MCF 10A (cell line): ENCODE data around the gene C19orf12. TPM values are rescaled to one million over a fixed set of nuclear protein-coding genes. Genes with fewer than 3 reads are reported as not detected.

ENCODE experiments used
- BruUV-seq: library from RNA; stranded (reverse); fragments of 400-500 nt; replicated peaks from 2 replicates; lab custom pipeline; 2021; lab: Mats Ljungman, UMichigan
- CTCF ChIA-PET: fragments of 300-600 bp; sonication (Branson Sonifier 250); formaldehyde crosslinking; extraction: SDS; loops from one replicate; lab custom pipeline; 2021; ENCODE audit warnings: antibody characterized with exemption, inconsistent platforms; lab: Yijun Ruan, JAX
- POLR2A ChIA-PET: fragments of 300-600, 350-650 bp; sonication (Branson Sonifier 250); formaldehyde crosslinking; extraction: SDS; loops from one replicate; lab custom pipeline; 2020; ENCODE audit warnings: antibody characterized with exemption, inconsistent platforms; lab: Yijun Ruan, JAX
- DNase-seq: peaks from one replicate; pipeline ENCODE4 v3.0.0-alpha.2; 2018; ENCODE audit not compliant: unreplicated experiment
- H3K27ac Mint-ChIP-seq: one replicate; pipeline ENCODE4 v1.8.0; 2022; ENCODE audit warnings: mild to moderate bottlenecking, low read depth, mixed read lengths; ENCODE audit not compliant: unreplicated experiment
- H3K27me3 Mint-ChIP-seq: one replicate; pipeline ENCODE4 v1.8.0; 2022; ENCODE audit warnings: mixed read lengths; ENCODE audit not compliant: insufficient read depth, unreplicated experiment
- H3K36me3 Mint-ChIP-seq: one replicate; pipeline ENCODE4 v1.8.0; 2022; ENCODE audit warnings: mild to moderate bottlenecking, moderate library complexity, mixed read lengths; ENCODE audit not compliant: insufficient read depth, unreplicated experiment
- H3K4me1 Mint-ChIP-seq: one replicate; pipeline ENCODE4 v1.8.0; 2022; ENCODE audit warnings: mixed read lengths; ENCODE audit not compliant: insufficient read depth, unreplicated experiment
- H3K4me3 Mint-ChIP-seq: one replicate; pipeline ENCODE4 v1.8.0; 2022; ENCODE audit warnings: mild to moderate bottlenecking, moderate library complexity, mixed read lengths; ENCODE audit not compliant: unreplicated experiment
- H3K9me3 Mint-ChIP-seq: one replicate; pipeline ENCODE4 v1.8.0; 2022; ENCODE audit warnings: mixed read lengths; ENCODE audit not compliant: unreplicated experiment
- intact Hi-C: fragments of 100-400 bp; cut with micrococcal nuclease; formaldehyde crosslinking; loops from 2 replicates; pipeline ENCODE4 v1.14.1; 2022
- total RNA-seq: library from RNA; stranded (reverse); gene quantifications from 2 replicates; pipeline ENCODE4 v1.2.3, GENCODE V29; 2022
- TF ChIP-seq, protein P1 (sequence below): fragments of 200-600 bp; IDR thresholded peaks from one replicate; pipeline ENCODE4 v1.8.0; 2022; ENCODE audit warnings: antibody characterized with exemption, mild to moderate bottlenecking; ENCODE audit not compliant: unreplicated experiment

The C19orf12 gene
- total RNA-seq, 1 experiment from 2014 or later = 21.6 TPM

DNA sequence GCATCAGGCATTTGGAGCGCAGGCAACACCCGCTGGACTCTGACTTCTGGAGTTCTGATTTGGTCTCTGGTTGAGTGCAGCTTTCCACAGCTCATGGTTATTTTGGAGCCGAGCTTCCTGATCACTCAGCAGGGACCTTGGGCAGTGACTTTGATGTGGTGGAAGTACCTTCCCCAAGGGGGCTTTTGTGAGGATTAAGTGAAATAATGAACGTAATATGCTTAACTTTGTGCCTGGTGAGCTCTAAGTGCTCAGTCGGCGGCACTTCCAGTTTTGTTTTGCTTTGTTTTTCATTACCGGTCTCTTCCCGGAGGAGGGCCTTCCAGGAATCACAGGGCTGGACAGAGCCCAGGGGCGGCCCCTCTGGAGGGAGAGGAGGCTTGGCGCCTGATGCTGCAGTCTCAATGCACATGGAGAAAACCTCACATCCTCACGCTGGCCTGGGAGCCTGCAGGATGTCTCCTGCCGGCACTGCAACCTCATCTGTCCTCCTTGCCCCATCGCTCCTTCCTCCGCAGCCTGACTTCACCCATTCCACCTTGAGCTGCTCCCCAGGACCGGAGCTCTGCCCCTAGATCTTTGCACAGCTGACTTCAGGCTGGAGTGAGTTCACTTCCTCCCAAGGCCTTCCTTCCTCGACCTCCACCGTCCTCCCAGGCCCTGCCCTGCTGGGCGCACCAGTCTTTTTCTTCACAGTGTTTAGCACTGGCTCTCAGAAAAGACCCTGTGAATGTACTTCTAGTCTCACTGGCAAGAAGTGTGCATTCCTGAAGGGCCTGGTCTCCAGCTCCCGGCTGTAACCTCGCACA, 48.3 kb downstream of the C19orf12 start:
- H3K4me1 Mint-ChIP-seq = peaks cover 24% of the 10 kb centered on the region
- no peaks in the 10 kb centered on the region for H3K9me3 Mint-ChIP-seq
- no TSS peak for BruUV-seq
- TF ChIP-seq, protein P1, sequence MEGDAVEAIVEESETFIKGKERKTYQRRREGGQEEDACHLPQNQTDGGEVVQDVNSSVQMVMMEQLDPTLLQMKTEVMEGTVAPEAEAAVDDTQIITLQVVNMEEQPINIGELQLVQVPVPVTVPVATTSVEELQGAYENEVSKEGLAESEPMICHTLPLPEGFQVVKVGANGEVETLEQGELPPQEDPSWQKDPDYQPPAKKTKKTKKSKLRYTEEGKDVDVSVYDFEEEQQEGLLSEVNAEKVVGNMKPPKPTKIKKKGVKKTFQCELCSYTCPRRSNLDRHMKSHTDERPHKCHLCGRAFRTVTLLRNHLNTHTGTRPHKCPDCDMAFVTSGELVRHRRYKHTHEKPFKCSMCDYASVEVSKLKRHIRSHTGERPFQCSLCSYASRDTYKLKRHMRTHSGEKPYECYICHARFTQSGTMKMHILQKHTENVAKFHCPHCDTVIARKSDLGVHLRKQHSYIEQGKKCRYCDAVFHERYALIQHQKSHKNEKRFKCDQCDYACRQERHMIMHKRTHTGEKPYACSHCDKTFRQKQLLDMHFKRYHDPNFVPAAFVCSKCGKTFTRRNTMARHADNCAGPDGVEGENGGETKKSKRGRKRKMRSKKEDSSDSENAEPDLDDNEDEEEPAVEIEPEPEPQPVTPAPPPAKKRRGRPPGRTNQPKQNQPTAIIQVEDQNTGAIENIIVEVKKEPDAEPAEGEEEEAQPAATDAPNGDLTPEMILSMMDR = no peak
- no peak for DNase-seq
- intact Hi-C loops = no loop called here
- no peaks in the 10 kb centered on the region for H3K27me3 Mint-ChIP-seq
- peaks cover 10% of the 10 kb centered on the region for H3K36me3 Mint-ChIP-seq
- ChIA-PET CTCF (interaction anchor here (0.6 to 1.4 kb wide), 4 partner anchors 50 to 482 kb away, joined by 3 to 9 read pairs (median 4); no protein-coding TSS in a partner anchor), POLR2A (interaction anchor here (1.3 kb wide), 1 partner anchor 21 kb away, joined by 3 read pairs; no protein-coding TSS in a partner anchor)
- no peak overlapping the region for H3K27ac Mint-ChIP-seq
- H3K4me3 Mint-ChIP-seq = peak overlapping the region; percentile 76

- TF ChIP-seq, protein P1 = no peak
- CTCF ChIA-PET = interaction anchor here (0.6 to 1.3 kb wide), 3 partner anchors 20 to 193 kb away, joined by 3 read pairs; no protein-coding TSS in a partner anchor
- Mint-ChIP-seq H3K4me3 (peak overlapping the region; percentile 76), H3K36me3 (peaks cover 5% of the 10 kb centered on the region), H3K4me1 (peaks cover 17% of the 10 kb centered on the region), H3K9me3 (no peaks in the 10 kb centered on the region), H3K27me3 (no peaks in the 10 kb centered on the region), H3K27ac (no peak overlapping the region)
- BruUV-seq = no TSS peak
- POLR2A ChIA-PET = interaction anchor here (0.8 to 1.3 kb wide), 3 partner anchors 20 to 49 kb away, joined by 3 read pairs; partner anchors contain the start of gene C19orf12
- intact Hi-C loops = loop anchor here (2.0 kb wide), 3 partner anchors 21 to 59 kb away; partner anchors contain the start of gene POP4
- peak; percentile 36 for DNase-seq
These were observed 49.1 kb downstream of the C19orf12 start for GRCh38 chr19:29665826-29666577.

DNA sequence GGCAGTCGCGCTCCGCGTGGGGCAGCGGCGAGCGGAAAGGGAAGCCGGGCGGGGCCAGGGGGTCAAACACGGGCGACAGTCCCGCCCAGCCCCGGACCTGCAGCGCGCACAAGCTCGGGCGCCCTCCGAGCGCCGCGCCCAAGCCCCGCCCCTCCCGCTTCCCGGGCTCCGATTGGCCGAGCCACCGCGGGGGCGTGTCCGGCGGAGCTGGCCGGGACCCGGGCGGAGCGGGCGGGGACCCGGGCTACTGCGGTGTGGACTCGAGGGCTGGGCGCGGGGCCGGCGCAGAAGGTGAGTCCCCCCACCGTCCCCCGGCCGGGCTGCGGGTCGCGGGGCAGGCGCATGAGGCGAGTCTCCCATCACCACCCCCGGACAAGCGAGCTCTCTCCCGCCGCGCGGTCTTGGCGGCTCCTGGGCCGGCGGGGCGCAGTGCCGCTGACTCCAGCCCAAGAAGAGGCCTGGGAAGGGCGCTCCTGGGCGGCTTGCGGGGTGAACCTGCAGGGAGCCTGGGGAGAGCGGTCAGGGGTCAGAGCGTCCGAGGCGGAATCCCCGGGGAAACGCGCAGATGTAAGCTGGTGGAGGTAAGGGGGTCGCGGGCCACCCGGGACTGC, 49.7 kb downstream of the C19orf12 start, which contains the start of gene PLEKHF1:
PLEKHF1 (plus strand) TSS at position 247 of the 611 bp plus-strand sequence. CDS start 8,379 bp downstream, outside the sequence.
- peak; percentile 82 for DNase-seq
- ChIA-PET CTCF (interaction anchor here (0.9 to 1.3 kb wide), 4 partner anchors 20 to 55 kb away, joined by 3 to 4 read pairs (median 3); no protein-coding TSS in a partner anchor), POLR2A (interaction anchor here (0.8 to 0.9 kb wide), 2 partner anchors 19 to 50 kb away, joined by 3 read pairs; partner anchors contain the start of gene C19orf12)
- H3K9me3 Mint-ChIP-seq = no peaks in the 10 kb centered on the region
- H3K36me3 Mint-ChIP-seq = no peaks in the 10 kb centered on the region
- no peaks in the 10 kb centered on the region for H3K27me3 Mint-ChIP-seq
- intact Hi-C loops = loop anchor here (2.0 kb wide), 3 partner anchors 21 to 59 kb away; partner anchors contain the start of gene POP4
- TF ChIP-seq, protein P1 = no peak
- BruUV-seq = TSS peak; percentile 19
- no peak within 1 kb of the TSS for H3K27ac Mint-ChIP-seq
- H3K4me1 Mint-ChIP-seq = peaks cover 16% of the 10 kb centered on the region
- peak within 1 kb of the TSS; percentile 76 for H3K4me3 Mint-ChIP-seq
